OCI-LY7 (cell line): ENCODE measurements around the gene FHIT. TPM values are rescaled to one million over a fixed set of nuclear protein-coding genes. Genes with fewer than 3 reads are reported as not detected.

Experiments
- BruUV-seq: library from RNA; stranded (reverse); fragments of 400-500 nt; replicated peaks from 2 replicates; lab custom pipeline; 2021; lab: Mats Ljungman, UMichigan
- CTCF ChIA-PET: fragments of 300-600 bp; sonication (Branson Sonifier 250); formaldehyde crosslinking; loops from one replicate; lab custom pipeline; 2022; ENCODE audit warnings: antibody characterized with exemption; ENCODE audit not compliant: unreplicated experiment; lab: Charles Lee
- POLR2A ChIA-PET: fragments of 300-600 bp; sonication (Branson Sonifier 250); formaldehyde crosslinking; loops from one replicate; lab custom pipeline; 2022; ENCODE audit warnings: antibody characterized with exemption; lab: Charles Lee
- DNase-seq: peaks from one replicate; pipeline ENCODE4 v3.0.0-alpha.2; 2015; ENCODE audit warnings: low spot score
- H2AFZ ChIP-seq: fragments of 200-600 bp; sonication (generic), shearing (Covaris generic); 2 replicates; pipeline ENCODE4 v1.6.1; 2014; ENCODE audit warnings: mild to moderate bottlenecking, antibody characterized with exemption, low read length, moderate library complexity
- H3K27ac ChIP-seq: fragments of 200-600 bp; sonication (generic); 2 replicates; pipeline ENCODE4 v1.5.1; 2014; ENCODE audit warnings: mixed run types, low read depth, mild to moderate bottlenecking, moderate library complexity, low read length, inconsistent platforms; ENCODE audit not compliant: poor library complexity, severe bottlenecking
- H3K36me3 ChIP-seq: fragments of 200-600 bp; sonication (generic); 2 replicates; pipeline ENCODE4 v1.6.1; 2014; ENCODE audit warnings: mild to moderate bottlenecking, antibody characterized with exemption, low read length, moderate library complexity, mixed read lengths; ENCODE audit not compliant: insufficient read depth
- H3K4me1 ChIP-seq: fragments of 200-600 bp; sonication (generic); 2 replicates; pipeline ENCODE4 v1.5.1; 2014; ENCODE audit warnings: mild to moderate bottlenecking, low read length; ENCODE audit not compliant: insufficient read depth, poor library complexity, severe bottlenecking
- H3K4me2 ChIP-seq: fragments of 200-600 bp; sonication (generic); 2 replicates; pipeline ENCODE4 v1.6.1; 2014; ENCODE audit warnings: mild to moderate bottlenecking, low read length
- H3K4me3 ChIP-seq: fragments of 200-600 bp; sonication (generic); 2 replicates; pipeline ENCODE4 v1.5.1; 2014; ENCODE audit warnings: mild to moderate bottlenecking, low read depth, low read length; ENCODE audit not compliant: poor library complexity, severe bottlenecking
- H3K79me2 ChIP-seq: fragments of 200-600 bp; sonication (generic); 2 replicates; pipeline ENCODE4 v1.6.1; 2016; ENCODE audit warnings: low read depth, mild to moderate bottlenecking, low read length, moderate library complexity, mixed read lengths; ENCODE audit not compliant: insufficient read depth
- H3K9me2 ChIP-seq: fragments of 200-600 bp; sonication (generic); 2 replicates; pipeline ENCODE4 v1.6.1; 2016; ENCODE audit warnings: mild to moderate bottlenecking, low read length, mixed read lengths; ENCODE audit not compliant: insufficient read depth
- H3K9me3 ChIP-seq: fragments of 200-600 bp; sonication (generic); 2 replicates; pipeline ENCODE4 v1.6.1; 2014; ENCODE audit warnings: mild to moderate bottlenecking, mixed run types, low read length, mixed read lengths
- H4K20me1 ChIP-seq: fragments of 200-600 bp; sonication (generic); 2 replicates; pipeline ENCODE4 v1.6.1; 2014; ENCODE audit warnings: mild to moderate bottlenecking, antibody characterized with exemption, low read length, moderate library complexity, mixed read lengths; ENCODE audit not compliant: insufficient read depth
- EZH2phosphoT487 ChIP-seq: fragments of 200-600 bp; sonication (generic); IDR thresholded peaks from 2 replicates; pipeline ENCODE4 v1.6.1; 2018; ENCODE audit warnings: low read depth, borderline replicate concordance, mild to moderate bottlenecking, mixed run types, antibody characterized with exemption, low read length, moderate library complexity, mixed read lengths
- intact Hi-C: fragments of 100-400 bp; cut with micrococcal nuclease; formaldehyde crosslinking; loops from one replicate; pipeline ENCODE4 v1.10.0; 2022; ENCODE audit not compliant: unreplicated experiment
- total RNA-seq, 2 experiments: library from RNA; depleted of rRNA in 1 of 2; stranded (reverse); fragments of >200 nt in 1 of 2; shearing (Covaris generic) in 1 of 2; gene quantifications; 2 replicates each; pipeline ENCODE4 v1.2.3, GENCODE V29; 2014 to 2022
- TF ChIP-seq, protein P1 (sequence below): fragments of 200-600 bp; sonication (generic); conservative IDR thresholded peaks from 2 replicates; pipeline ENCODE4 v1.5.1; 2014; ENCODE audit warnings: mild to moderate bottlenecking, antibody characterized with exemption, low read length, moderate library complexity, mixed read lengths

Gene FHIT
- total RNA-seq, 2 experiments from 2014 or later: 5.0 to 10.9 TPM

DNA sequence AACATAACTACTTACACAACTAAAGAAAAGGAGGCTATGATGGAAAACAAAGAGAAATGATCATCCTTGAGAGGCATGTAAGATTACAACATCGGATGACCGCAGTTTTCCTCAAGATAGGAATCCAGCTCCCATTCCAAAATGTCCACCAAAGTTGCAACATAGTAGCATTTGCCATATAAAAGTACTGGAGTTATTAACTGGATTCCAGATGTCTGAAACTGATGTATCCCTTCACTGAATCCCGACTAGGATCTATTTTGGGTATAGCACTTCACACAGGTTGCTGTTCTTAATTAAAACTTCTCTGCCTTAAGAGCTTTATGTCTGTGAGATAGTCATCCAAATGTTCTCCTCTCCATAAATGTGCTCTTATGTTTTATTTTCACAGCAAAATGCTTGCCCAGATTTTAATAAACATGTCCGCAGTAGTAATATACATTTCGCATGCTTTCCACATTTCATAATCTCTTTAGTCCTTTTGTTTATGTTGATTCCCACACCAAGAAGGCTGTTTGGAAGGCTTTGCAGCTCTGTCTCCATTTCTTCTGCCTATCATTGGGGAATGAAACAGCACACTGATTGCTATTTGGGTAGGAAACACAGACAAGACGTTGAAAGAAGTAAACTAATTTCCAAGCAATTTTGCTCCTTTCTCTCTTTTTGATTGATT, 1484.9 kb downstream of the FHIT start:
- DNase-seq: no peak
- Histone ChIP-seq H3K27ac (no peak overlapping the region), H3K4me2 (no peak overlapping the region), H3K9me3 (no peaks in the 10 kb centered on the region), H3K9me2 (no peaks in the 10 kb centered on the region), H3K4me3 (no peak overlapping the region), H2AFZ (no peak overlapping the region), H4K20me1 (no peaks in the 10 kb centered on the region), H3K79me2 (no peaks in the 10 kb centered on the region), H3K4me1 (no peaks in the 10 kb centered on the region), H3K36me3 (no peaks in the 10 kb centered on the region)
- TF ChIP-seq EZH2phosphoT487: no peak
- TF ChIP-seq, protein P1, sequence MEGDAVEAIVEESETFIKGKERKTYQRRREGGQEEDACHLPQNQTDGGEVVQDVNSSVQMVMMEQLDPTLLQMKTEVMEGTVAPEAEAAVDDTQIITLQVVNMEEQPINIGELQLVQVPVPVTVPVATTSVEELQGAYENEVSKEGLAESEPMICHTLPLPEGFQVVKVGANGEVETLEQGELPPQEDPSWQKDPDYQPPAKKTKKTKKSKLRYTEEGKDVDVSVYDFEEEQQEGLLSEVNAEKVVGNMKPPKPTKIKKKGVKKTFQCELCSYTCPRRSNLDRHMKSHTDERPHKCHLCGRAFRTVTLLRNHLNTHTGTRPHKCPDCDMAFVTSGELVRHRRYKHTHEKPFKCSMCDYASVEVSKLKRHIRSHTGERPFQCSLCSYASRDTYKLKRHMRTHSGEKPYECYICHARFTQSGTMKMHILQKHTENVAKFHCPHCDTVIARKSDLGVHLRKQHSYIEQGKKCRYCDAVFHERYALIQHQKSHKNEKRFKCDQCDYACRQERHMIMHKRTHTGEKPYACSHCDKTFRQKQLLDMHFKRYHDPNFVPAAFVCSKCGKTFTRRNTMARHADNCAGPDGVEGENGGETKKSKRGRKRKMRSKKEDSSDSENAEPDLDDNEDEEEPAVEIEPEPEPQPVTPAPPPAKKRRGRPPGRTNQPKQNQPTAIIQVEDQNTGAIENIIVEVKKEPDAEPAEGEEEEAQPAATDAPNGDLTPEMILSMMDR: no peak
- BruUV-seq: no TSS peak
- ChIA-PET POLR2A (interaction anchor here (0.7 kb wide), 1 partner anchor 542 kb away, joined by 3 read pairs; no protein-coding TSS in a partner anchor), CTCF (no interaction called here)
- intact Hi-C loops: no loop called here

GRCh38 chr3:59764171-59764570, 1487.1 kb downstream of the FHIT start:
- no peaks in the 10 kb centered on the region for H3K9me3 ChIP-seq
- POLR2A ChIA-PET: interaction anchor here (0.7 kb wide), 1 partner anchor 124 kb away, joined by 3 read pairs; no protein-coding TSS in a partner anchor
- BruUV-seq: no TSS peak
- no peaks in the 10 kb centered on the region for H3K79me2 ChIP-seq
- CTCF ChIA-PET: no interaction called here
- no peak overlapping the region for H3K4me3 ChIP-seq
- no peaks in the 10 kb centered on the region for H3K36me3 ChIP-seq
- no peak for DNase-seq
- H3K4me2 ChIP-seq: no peak overlapping the region
- H3K4me1 ChIP-seq: no peaks in the 10 kb centered on the region
- no peaks in the 10 kb centered on the region for H4K20me1 ChIP-seq
- no peaks in the 10 kb centered on the region for H3K9me2 ChIP-seq
- TF ChIP-seq, protein P1: no peak
- TF ChIP-seq EZH2phosphoT487: no peak
- no peak overlapping the region for H3K27ac ChIP-seq
- no peak overlapping the region for H2AFZ ChIP-seq
- intact Hi-C loops: no loop called here

DNA sequence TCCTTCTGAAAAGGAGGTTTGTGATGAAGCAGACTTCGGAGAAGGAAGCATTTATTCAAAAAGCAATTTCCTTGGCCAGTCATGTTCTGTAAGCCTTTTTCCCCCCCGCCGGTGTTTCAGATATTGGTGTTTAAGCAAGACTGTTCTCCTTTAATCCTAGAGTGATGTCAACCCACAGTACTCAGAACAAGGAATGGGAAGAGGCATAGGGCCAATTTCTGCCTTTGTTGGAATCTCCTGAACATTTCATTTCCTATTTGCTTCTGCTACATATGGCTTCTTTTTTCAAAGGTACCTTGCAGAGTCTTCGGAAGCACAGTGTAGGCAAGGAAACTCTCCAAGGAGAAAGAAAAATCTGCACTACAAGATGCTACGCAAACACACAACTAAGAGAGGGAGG, 1488.3 kb downstream of the FHIT start:
- Histone ChIP-seq H4K20me1 (no peaks in the 10 kb centered on the region), H3K4me2 (no peak overlapping the region), H3K4me3 (no peak overlapping the region), H3K9me3 (no peaks in the 10 kb centered on the region), H3K9me2 (no peaks in the 10 kb centered on the region), H3K4me1 (no peaks in the 10 kb centered on the region), H3K36me3 (no peaks in the 10 kb centered on the region), H2AFZ (no peak overlapping the region), H3K27ac (no peak overlapping the region), H3K79me2 (no peaks in the 10 kb centered on the region)
- no peak for DNase-seq
- POLR2A ChIA-PET: no interaction called here
- no peak for TF ChIP-seq EZH2phosphoT487
- TF ChIP-seq, protein P1: no peak
- CTCF ChIA-PET: no interaction called here
- intact Hi-C loops: no loop called here
- no TSS peak for BruUV-seq
